ENCODE data around the gene CTNNA2.

Gene CTNNA2

GRCh38 chr2:80519121-80519643, 1006.3 kb downstream of the CTNNA2 start:
- no peak for DNase-seq

DNA sequence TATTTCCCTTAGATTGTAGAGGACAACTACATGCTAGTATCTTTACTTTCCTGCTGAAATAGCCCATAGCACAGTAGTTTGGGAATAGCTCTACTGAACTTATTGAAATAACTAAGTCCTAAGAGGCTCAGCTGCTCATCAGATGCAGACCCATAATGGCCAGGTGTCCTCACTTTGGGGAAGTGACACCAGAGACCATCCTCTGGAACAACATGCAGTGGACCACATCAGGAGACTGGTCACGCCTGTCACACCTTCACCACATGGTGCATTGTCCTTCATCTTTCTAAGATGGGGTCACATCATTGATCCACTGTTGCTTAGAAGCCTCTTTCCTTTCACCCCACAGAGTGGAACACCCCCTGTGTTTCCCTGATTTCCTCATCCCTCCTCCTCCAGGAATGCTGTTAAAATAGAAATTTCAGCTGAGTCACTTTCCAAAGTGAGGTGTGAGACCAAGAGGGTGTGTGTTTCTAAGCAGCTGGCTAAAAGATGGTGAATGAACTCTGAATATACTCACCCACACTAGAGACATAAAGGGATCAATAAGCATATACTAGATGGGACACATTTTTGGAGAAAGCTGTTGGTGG, 1006.9 kb downstream of the CTNNA2 start:
- DNase-seq, result no peak

DNA sequence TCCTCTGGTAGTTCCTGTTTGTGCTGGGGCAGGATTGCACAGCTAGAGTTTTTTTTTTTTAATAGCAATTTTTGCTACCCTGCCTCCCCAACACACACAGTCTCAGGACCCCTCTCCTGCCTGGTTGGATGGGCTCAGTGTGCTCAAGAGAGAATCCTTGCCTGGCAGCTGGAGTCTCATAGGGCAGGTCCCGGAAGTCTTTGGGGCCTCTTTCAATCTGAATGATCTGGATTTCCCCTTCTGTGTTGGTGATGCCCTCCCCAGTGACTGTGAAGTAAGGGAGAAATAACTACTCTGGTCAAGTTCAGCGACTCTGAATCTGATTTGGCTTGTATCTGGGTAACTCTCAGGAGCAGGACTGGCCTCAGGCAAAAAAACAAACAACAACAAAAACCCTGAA, 1012.3 kb downstream of the CTNNA2 start:
- DNase-seq, result no peak

- DNase-seq, result no peak
Observed at GRCh38 chr2:80527119-80527518, 1014.3 kb downstream of the CTNNA2 start.

- DNase-seq, result no peak
Observed at GRCh38 chr2:80529466-80530165, 1016.8 kb downstream of the CTNNA2 start.

GRCh38 chr2:80530442-80531064, 1017.7 kb downstream of the CTNNA2 start:
- no peak for DNase-seq

GRCh38 chr2:80531319-80531718, 1018.5 kb downstream of the CTNNA2 start:
- no peak for DNase-seq

- no peak for DNase-seq
Observed at GRCh38 chr2:80545420-80546210, 1032.8 kb downstream of the CTNNA2 start.

GRCh38 chr2:80546766-80547165, 1033.9 kb downstream of the CTNNA2 start:
- DNase-seq, result no peak

- DNase-seq, result no peak
Observed at GRCh38 chr2:80547344-80547743, 1034.5 kb downstream of the CTNNA2 start.

- no peak for DNase-seq
Observed at GRCh38 chr2:80548469-80548868, 1035.6 kb downstream of the CTNNA2 start.

DNA sequence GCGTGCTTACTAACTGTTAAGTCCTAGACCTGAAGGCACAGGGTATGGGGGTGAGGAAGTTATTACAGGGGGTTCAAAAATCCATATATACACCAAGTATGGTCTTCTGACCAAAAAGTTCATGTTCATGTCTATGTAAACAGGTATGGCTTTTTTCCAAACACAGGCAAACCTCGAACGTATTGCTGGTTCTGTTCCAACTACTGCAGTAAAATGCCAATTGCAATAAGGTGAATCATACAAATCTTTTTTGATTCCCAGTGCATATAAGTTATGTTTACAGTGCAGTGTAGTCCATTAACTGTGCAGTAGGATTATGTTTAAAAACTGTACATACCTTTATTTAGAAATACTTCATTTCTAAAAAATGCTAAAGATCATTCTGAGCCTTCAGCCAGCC, 1037.0 kb downstream of the CTNNA2 start:
- no peak for DNase-seq

DNA sequence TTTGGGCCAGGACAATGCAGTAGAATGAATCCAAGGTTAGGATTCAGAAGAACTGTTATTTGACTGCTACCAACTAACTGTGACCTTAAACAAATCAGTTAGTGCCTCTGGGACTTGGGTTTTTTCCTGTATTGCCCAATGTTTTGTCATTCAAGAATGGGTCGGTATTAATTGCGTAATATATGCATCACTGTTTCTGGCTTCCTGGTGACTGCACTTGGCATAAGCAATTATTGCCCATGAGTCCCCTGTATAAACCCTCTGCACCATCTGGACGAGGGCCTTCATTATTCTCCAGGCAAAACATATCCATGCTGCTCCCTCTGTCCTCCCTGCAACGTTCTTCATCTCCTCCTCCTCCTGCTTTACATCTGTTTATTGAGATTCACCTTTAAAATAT, 1047.5 kb downstream of the CTNNA2 start:
- no peak for DNase-seq

DNA sequence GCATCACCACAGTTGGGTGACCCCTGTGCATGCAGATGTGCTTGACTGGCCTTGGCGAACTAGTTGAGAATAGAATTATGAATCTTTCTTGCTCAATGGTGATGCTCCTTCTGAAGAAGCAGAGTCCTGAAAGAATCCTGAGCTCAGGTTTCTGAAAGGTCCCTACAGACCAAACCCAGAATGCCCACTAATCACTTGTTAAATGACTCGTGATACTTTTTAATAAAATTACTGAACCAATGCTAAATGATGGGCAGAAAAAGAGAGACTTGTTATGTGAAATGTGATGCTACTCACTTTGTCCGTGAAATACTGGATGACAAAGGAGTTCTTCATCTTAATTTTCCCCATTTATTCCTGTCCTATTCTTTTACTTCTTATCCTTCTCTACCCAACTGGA, 1055.2 kb downstream of the CTNNA2 start:
- DNase-seq, result no peak

DNA sequence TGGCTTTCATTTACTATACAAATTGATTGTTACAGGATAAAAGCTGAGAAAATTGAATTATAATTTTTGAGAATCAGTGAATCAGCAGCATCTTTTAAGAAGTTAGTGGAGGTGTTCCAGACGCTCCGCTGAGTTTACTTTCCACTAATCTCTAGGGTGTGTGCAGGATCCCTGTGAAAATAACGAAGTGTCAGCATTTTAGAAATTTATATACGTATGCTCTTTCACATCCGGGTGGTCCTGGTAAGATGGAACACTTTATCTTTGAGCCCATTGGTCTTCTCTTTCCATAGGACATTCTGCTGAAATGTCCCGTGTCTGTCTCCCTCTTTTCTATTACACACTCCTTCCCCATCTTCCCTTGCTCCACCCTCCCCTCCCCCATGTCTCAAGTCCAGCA, 1060.3 kb downstream of the CTNNA2 start:
- no peak for DNase-seq

- no peak for DNase-seq
Observed at GRCh38 chr2:80573950-80574349, 1061.1 kb downstream of the CTNNA2 start.

- DNase-seq, result no peak
Observed at GRCh38 chr2:80579756-80580155, 1066.9 kb downstream of the CTNNA2 start.

DNA sequence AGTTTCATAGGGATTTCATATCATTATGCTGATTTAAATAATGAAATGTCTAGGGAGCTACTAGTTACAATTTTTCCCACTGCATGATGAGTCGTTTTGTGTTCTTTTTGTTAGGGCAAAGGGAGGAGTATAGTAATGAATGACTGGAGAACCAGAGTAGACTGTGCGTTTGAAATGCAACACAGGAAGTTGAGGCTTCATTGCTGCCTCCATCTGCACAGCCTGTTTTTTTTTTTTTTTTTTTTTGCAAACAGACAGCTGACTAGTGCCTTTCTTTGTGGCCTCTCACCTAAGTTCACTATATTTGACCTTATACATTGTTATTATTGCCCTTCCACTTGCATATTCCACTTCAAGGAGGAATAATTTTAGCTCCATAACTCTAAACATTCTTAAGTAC, 1078.4 kb downstream of the CTNNA2 start:
- no peak for DNase-seq

- no peak for DNase-seq
Observed at GRCh38 chr2:80592106-80592505, 1079.3 kb downstream of the CTNNA2 start.

- no peak for DNase-seq
Observed at GRCh38 chr2:80610108-80610507, 1097.3 kb downstream of the CTNNA2 start.

- no peak for DNase-seq
Observed at GRCh38 chr2:80621656-80622055, 1108.8 kb downstream of the CTNNA2 start.

DNA sequence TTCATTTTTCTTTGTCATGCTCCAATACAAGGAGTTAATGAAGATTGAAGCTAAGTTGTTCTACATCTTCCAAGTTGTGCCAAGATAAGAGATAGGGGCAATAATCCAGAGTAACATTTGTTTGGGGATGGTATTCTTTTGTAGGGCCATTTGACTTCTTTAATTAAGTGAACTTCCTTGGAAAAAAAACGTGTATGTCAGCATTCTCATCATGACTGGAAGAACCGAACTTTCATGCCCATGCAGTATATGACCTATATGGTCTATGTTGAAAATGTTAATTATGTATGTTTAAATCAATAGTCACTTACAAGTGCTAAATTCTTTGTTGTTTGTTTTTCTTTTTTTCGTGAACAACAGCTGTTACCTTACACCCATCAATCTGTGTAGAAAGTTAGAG, 1111.2 kb downstream of the CTNNA2 start:
- no peak for DNase-seq

DNA sequence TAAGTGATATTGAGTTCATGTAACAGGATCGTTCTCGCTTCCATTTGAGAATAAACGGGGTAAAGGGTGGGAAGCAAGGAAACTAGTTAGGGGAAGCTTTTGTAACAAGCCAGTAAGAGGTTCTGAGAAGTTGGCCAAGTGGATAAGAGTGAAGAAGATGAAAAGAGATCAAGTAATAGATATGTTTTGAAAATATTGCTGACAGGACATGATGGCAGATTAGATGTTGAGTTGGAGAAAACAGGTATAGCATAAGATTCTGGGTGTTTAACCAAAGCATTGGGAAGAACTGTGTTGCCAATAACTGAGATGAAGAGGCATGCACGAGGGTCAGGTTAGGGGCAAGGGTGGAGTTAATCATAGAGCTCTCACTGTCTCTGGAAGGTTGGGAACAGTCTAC, 1121.7 kb downstream of the CTNNA2 start:
- no peak for DNase-seq
